ENCODE data around the gene PCDHA1. TPM values are rescaled to one million over a fixed set of nuclear protein-coding genes. Genes with fewer than 3 reads are reported as not detected.
"Not testable (repeated sequence)": the region's sequence is repeated elsewhere in the genome, so short reads cannot be mapped to it uniquely, and the experiment has no call there.

PCDHA1 gene
- total and polyA plus RNA-seq, 10 donors, result 0.05 TPM; not detected in 9

GRCh38 chr5:140802781-140803271 lies 16.9 kb downstream of the PCDHA1 start:
- Histone ChIP-seq H3K9me3 (peaks cover 0 to 95% (median 64%) of the 10 kb centered on the region in 8 donors), H3K4me1 (no peaks in the 10 kb centered on the region), H3K36me3 (no peaks in the 10 kb centered on the region), H3K4me3 (no peak overlapping the region), H3K27ac (no peak overlapping the region), H3K27me3 (replicated peaks in 1 of 7) (peaks cover 0 to 58% (median 0%) of the 10 kb centered on the region in 7 donors)
- TF ChIP-seq, protein P1, sequence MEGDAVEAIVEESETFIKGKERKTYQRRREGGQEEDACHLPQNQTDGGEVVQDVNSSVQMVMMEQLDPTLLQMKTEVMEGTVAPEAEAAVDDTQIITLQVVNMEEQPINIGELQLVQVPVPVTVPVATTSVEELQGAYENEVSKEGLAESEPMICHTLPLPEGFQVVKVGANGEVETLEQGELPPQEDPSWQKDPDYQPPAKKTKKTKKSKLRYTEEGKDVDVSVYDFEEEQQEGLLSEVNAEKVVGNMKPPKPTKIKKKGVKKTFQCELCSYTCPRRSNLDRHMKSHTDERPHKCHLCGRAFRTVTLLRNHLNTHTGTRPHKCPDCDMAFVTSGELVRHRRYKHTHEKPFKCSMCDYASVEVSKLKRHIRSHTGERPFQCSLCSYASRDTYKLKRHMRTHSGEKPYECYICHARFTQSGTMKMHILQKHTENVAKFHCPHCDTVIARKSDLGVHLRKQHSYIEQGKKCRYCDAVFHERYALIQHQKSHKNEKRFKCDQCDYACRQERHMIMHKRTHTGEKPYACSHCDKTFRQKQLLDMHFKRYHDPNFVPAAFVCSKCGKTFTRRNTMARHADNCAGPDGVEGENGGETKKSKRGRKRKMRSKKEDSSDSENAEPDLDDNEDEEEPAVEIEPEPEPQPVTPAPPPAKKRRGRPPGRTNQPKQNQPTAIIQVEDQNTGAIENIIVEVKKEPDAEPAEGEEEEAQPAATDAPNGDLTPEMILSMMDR (IDR thresholded peaks at IDR 0.05 in 8 of 11, conservative IDR thresholded peaks at IDR 0.05 in 3 of 11), result no peak
- no peak for TF ChIP-seq POLR2AphosphoS5 (IDR thresholded peaks at IDR 0.05)
- intact Hi-C loops (cut with DNase I; ENCODE audit: low total_unique reads), result no loop called here
- 48 to 63% (median 55%) methylated on average over 27 to 53 of the region's 53 CpGs for WGBS, 5 donors
- DNase-seq, result no peak

DNA sequence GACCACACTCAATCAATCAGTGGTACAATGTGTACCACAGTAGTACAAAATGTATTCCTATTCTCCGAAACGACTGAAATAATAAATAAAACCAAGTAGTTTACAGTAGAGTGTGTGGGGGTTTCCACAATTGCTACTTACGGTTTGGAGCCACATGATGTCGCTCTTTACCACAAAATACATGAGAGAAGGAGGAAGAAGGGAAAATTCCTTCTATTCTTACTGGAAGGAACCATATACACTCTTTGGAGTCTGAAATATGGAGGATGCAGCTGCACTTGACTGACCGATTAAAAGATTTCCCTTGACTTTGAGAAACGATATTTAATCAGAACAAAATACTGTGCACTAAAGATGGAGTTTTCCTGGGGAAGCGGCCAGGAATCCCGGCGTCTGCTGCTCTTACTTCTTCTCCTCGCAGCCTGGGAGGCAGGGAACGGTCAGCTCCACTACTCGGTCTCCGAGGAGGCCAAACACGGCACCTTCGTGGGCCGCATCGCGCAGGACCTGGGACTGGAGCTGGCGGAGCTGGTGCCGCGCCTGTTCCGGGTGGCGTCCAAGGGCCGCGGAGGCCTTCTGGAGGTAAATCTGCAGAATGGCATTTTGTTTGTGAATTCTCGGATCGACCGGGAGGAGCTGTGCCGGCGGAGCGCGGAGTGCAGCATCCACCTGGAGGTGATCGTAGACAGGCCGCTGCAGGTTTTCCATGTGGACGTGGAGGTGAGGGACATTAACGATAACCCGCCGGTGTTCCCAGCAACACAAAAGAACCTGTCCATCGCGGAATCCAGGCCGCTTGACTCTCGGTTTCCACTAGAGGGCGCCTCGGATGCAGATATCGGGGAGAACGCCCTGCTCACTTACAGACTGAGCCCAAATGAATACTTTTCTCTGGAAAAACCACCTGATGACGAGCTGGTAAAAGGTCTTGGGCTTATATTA lies 21.2 kb downstream of the PCDHA1 start, which contains the start of gene PCDHA4:
PCDHA4 (plus strand) TSS at position 235 of the 942 bp plus-strand sequence.
- peaks cover 0 to 50% (median 0%) of the 10 kb centered on the region in 7 donors for H3K27me3 ChIP-seq (replicated peaks in 1 of 7)
- peak within 1 kb of the TSS in 5 of 8 donors; percentile 11 to 48 (median 25) for H3K4me3 ChIP-seq

GRCh38 chr5:140808241-140808888 lies 22.4 kb downstream of the PCDHA1 start:
- H3K27ac ChIP-seq; H3K4me1 ChIP-seq; DNase-seq; intact Hi-C loops (cut with DNase I; ENCODE audit: low total_unique reads); H3K36me3 ChIP-seq; H3K4me3 ChIP-seq: not testable (repeated sequence)
- WGBS, 5 donors, result 63 to 76% (median 71%) methylated on average over 56 to 62 of the region's 62 CpGs
- Histone ChIP-seq H3K9me3 (peaks cover 0 to 93% (median 61%) of the 10 kb centered on the region in 8 donors), H3K27me3 (replicated peaks in 1 of 7) (peaks cover 0 to 38% (median 0%) of the 10 kb centered on the region in 7 donors)

More for the DNA sequence above, 21.2 kb downstream of the PCDHA1 start, which contains the start of gene PCDHA4:
- no peak for DNase-seq
- Histone ChIP-seq H3K4me1 (no peaks in the 10 kb centered on the region), H3K27ac (no peak within 1 kb of the TSS), H3K36me3 (no peaks in the 10 kb centered on the region), H3K9me3 (peaks cover 0 to 95% (median 68%) of the 10 kb centered on the region in 8 donors)
- intact Hi-C loops (cut with DNase I; ENCODE audit: low total_unique reads), result no loop called here
- WGBS, 5 donors, result 19 to 26% (median 23%) methylated on average over 26 to 38 of the region's 47 CpGs
- TF ChIP-seq POLR2A (IDR thresholded peaks at IDR 0.05), result no peak
- TF ChIP-seq, protein P1 (IDR thresholded peaks at IDR 0.05 in 8 of 11, conservative IDR thresholded peaks at IDR 0.05 in 3 of 11), result peak in 3 of 11 experiments; percentile 8 to 13 (median 10)

GRCh38 chr5:140808889-140809291 lies 22.9 kb downstream of the PCDHA1 start:
- Histone ChIP-seq H3K4me1 (no peaks in the 10 kb centered on the region), H3K4me3 (no peak overlapping the region), H3K27me3 (replicated peaks in 1 of 7) (peaks cover 0 to 38% (median 0%) of the 10 kb centered on the region in 7 donors), H3K36me3 (no peaks in the 10 kb centered on the region), H3K27ac (no peak overlapping the region), H3K9me3 (peaks cover 0 to 93% (median 61%) of the 10 kb centered on the region in 8 donors)
- TF ChIP-seq, protein P1 (IDR thresholded peaks at IDR 0.05 in 8 of 11, conservative IDR thresholded peaks at IDR 0.05 in 3 of 11), result no peak
- TF ChIP-seq POLR2AphosphoS5 (IDR thresholded peaks at IDR 0.05), result no peak
- TF ChIP-seq POLR2A (IDR thresholded peaks at IDR 0.05), result no peak
- DNase-seq, result no peak
- WGBS, 5 donors, result 68 to 79% (median 73%) methylated on average over 33 to 43 of the region's 43 CpGs
- intact Hi-C loops (cut with DNase I; ENCODE audit: low total_unique reads), result no loop called here

All from spleen (tissue), 11 donors.